ENCODE measurements around the gene KRTAP10-11.

- TF ChIP-seq POLR2AphosphoS5 (IDR thresholded peaks at IDR 0.05), result no peak
- TF ChIP-seq CTCF (IDR thresholded peaks at IDR 0.05 in 8 of 11, conservative IDR thresholded peaks at IDR 0.05 in 3 of 11), result no peak
- TF ChIP-seq POLR2A (IDR thresholded peaks at IDR 0.05), result no peak
These were observed 973 bp downstream of the KRTAP10-11 start for GRCh38 chr21:44647222-44647552.

Measured in spleen (tissue), 7 donors.